Mucosa of descending colon (tissue), 3 donors: ENCODE data around the gene SLC7A10. TPM values are rescaled to one million over a fixed set of nuclear protein-coding genes. Genes with fewer than 3 reads are reported as not detected.
A peak's percentile ranks its signal among the peaks of the same experiment; 100 is the strongest.

Experiments used
- ATAC-seq: fragments of 200-7000 bp; cut with Tn5 transposase; one replicate; pipeline ENCODE4 v1.9.1; 2020; ENCODE audit warnings: mild to moderate bottlenecking, moderate library complexity
- DNase-seq, 3 donors: peaks; one replicate each; pipeline ENCODE4 v3.0.0-alpha.2; 2020
- H3K36me3 ChIP-seq: fragments of 200-600 bp; one replicate; pipeline ENCODE4 v1.8.0; 2021; ENCODE audit warnings: low read depth, mild to moderate bottlenecking
- H3K4me1 ChIP-seq: fragments of 200-600 bp; one replicate; pipeline ENCODE4 v1.8.0; 2021; ENCODE audit warnings: low read depth, mild to moderate bottlenecking
- H3K4me3 ChIP-seq: fragments of 200-600 bp; one replicate; pipeline ENCODE4 v1.8.0; 2021; ENCODE audit warnings: mild to moderate bottlenecking
- H3K9me3 ChIP-seq: fragments of 200-600 bp; one replicate; pipeline ENCODE4 v1.8.0; 2021; ENCODE audit warnings: mild to moderate bottlenecking
- CTCF ChIP-seq: fragments of 200-600 bp; IDR thresholded peaks from one replicate; pipeline ENCODE4 v1.8.0; 2022; ENCODE audit warnings: antibody characterized with exemption, mild to moderate bottlenecking
- intact Hi-C, 2 donors: fragments of 100-400 bp; cut with DNase I in 1 of 2; cut with micrococcal nuclease in 1 of 2; formaldehyde crosslinking; loops; one replicate each; pipeline versions ENCODE4 v1.11.0 to v1.11.1; 2022; cut with DNase I, micrococcal nuclease
- total RNA-seq, 3 donors: library from RNA; stranded (reverse); fragmentation: NEBNext Ultra II Directional in 2 of 3; extraction: Animal tissue kit (Norgen Biotek cat#: 25700) in 2 of 3; gene quantifications; one replicate each; pipeline versions ENCODE4 v1.2.1 to v1.2.4, GENCODE V29; 2021 to 2023
- donor health status: DM: no; HTN: no; CAD: no; lungs with moderate emphysema.
- donor health status: DM: no; HTN: no; CAD: no.
- donor health status: DM: no; HTN: yes; CAD: no.

Gene SLC7A10
- total RNA-seq, 3 donors from 2014 or later = not detected

GRCh38 chr19:33245948-33246708 is 20.5 kb upstream of the SLC7A10 start:
- peak in 1 of 3 donors; percentile 52 for DNase-seq
- intact Hi-C loops = no loop called here
- peaks cover 8% of the 10 kb centered on the region for H3K4me1 ChIP-seq

GRCh38 chr19:33242911-33243310 is 17.3 kb upstream of the SLC7A10 start:
- ATAC-seq (no peak), DNase-seq (peak in 1 of 3 donors; percentile 18)
- peaks cover 9% of the 10 kb centered on the region for H3K9me3 ChIP-seq
- TF ChIP-seq CTCF = no peak
- no peak overlapping the region for H3K4me3 ChIP-seq
- H3K36me3 ChIP-seq = no peaks in the 10 kb centered on the region
- intact Hi-C loops = loop anchor here (5.0 kb wide), 2 partner anchors 159 to 164 kb away; no protein-coding TSS in a partner anchor
- peaks cover 11% of the 10 kb centered on the region for H3K4me1 ChIP-seq

More at GRCh38 chr19:33245948-33246708, 20.5 kb upstream of the SLC7A10 start:
- H3K4me3 ChIP-seq = no peak overlapping the region
- H3K36me3 ChIP-seq = no peaks in the 10 kb centered on the region
- TF ChIP-seq CTCF = no peak
- peaks cover 9% of the 10 kb centered on the region for H3K9me3 ChIP-seq
- ATAC-seq = no peak

- H3K4me1 ChIP-seq = peaks cover 11% of the 10 kb centered on the region
- peaks cover 9% of the 10 kb centered on the region for H3K9me3 ChIP-seq
- no peak for DNase-seq
- ATAC-seq = no peak
- no peak overlapping the region for H3K4me3 ChIP-seq
- no peaks in the 10 kb centered on the region for H3K36me3 ChIP-seq
- no peak for TF ChIP-seq CTCF
- intact Hi-C loops = loop anchor here (5.0 kb wide), 2 partner anchors 160 to 165 kb away; no protein-coding TSS in a partner anchor
Measured at GRCh38 chr19:33242131-33242530, 16.5 kb upstream of the SLC7A10 start.

- intact Hi-C loops = loop anchor here (5.0 kb wide), 2 partner anchors 161 to 166 kb away; no protein-coding TSS in a partner anchor
- peaks cover 9% of the 10 kb centered on the region for H3K9me3 ChIP-seq
- DNase-seq (peak; percentile 53 to 65 (median 59)), ATAC-seq (peak; percentile 63)
- no peaks in the 10 kb centered on the region for H3K36me3 ChIP-seq
- H3K4me1 ChIP-seq = peaks cover 11% of the 10 kb centered on the region
- peak; percentile 49 for TF ChIP-seq CTCF
- no peak overlapping the region for H3K4me3 ChIP-seq
Measured at GRCh38 chr19:33241530-33242101, 16.0 kb upstream of the SLC7A10 start.

GRCh38 chr19:33241091-33241529 is 15.5 kb upstream of the SLC7A10 start:
- DNase-seq (peak in 2 of 3 donors; percentile 28 to 47), ATAC-seq (peak; percentile 41)
- intact Hi-C loops = loop anchor here (5.0 kb wide), 2 partner anchors 161 to 166 kb away; no protein-coding TSS in a partner anchor
- H3K4me3 ChIP-seq = no peak overlapping the region
- no peak for TF ChIP-seq CTCF
- no peaks in the 10 kb centered on the region for H3K36me3 ChIP-seq
- H3K4me1 ChIP-seq = peaks cover 11% of the 10 kb centered on the region
- peaks cover 9% of the 10 kb centered on the region for H3K9me3 ChIP-seq
